Naive B cell (primary cell): Measurements from ENCODE around the gene FMO1. TPM values are rescaled to one million over a fixed set of nuclear protein-coding genes. Genes with fewer than 3 reads are reported as not detected.
A peak's percentile ranks its signal among the peaks of the same experiment; 100 is the strongest.

Source experiments
- ATAC-seq, 2 donors: fragments of 150-1000 bp; cut with Tn5 transposase; 2 replicates each; pipeline ENCODE4 v1.10.0; 2021; ENCODE audit warnings: low read depth in 2 of 2, mild to moderate bottlenecking in 2 of 2, moderate library complexity in 2 of 2
- DNase-seq: peaks from one replicate; pipeline ENCODE4 v3.0.0; 2022
- H3K27ac Mint-ChIP-seq, 6 donors: one replicate each; pipeline ENCODE4 v1.8.0; 2020 to 2022; ENCODE audit warnings: mild to moderate bottlenecking in 6 of 6, mixed read lengths in 6 of 6, moderate library complexity in 5 of 6, inconsistent platforms in 2 of 6
- H3K27me3 Mint-ChIP-seq, 3 donors: one replicate each; pipeline ENCODE4 v1.8.0; 2021 to 2022; ENCODE audit warnings: mixed read lengths in 3 of 3, mild to moderate bottlenecking in 1 of 3
- H3K36me3 Mint-ChIP-seq, 2 donors: one replicate each; pipeline ENCODE4 v1.8.0; 2020 to 2022; ENCODE audit warnings: mixed read lengths in 2 of 2, inconsistent platforms in 1 of 2, mild to moderate bottlenecking in 1 of 2
- H3K4me1 Mint-ChIP-seq, 3 donors: one replicate each; pipeline ENCODE4 v1.8.0; 2020 to 2022; ENCODE audit warnings: mixed read lengths in 3 of 3, inconsistent platforms in 1 of 3, mild to moderate bottlenecking in 1 of 3, moderate library complexity in 1 of 3
- H3K4me3 Mint-ChIP-seq, 8 donors: one replicate each; pipeline ENCODE4 v1.8.0; 2020 to 2022; ENCODE audit warnings: mild to moderate bottlenecking in 8 of 8, mixed read lengths in 8 of 8, moderate library complexity in 8 of 8, inconsistent platforms in 2 of 8
- H3K9me3 Mint-ChIP-seq, 7 donors: one replicate each; pipeline ENCODE4 v1.8.0; 2020 to 2022; ENCODE audit warnings: mixed read lengths in 7 of 7, mild to moderate bottlenecking in 5 of 7, inconsistent platforms in 2 of 7, moderate library complexity in 1 of 7
- polyA plus RNA-seq, 6 donors: library from polyadenylated mRNA; unstranded; fragments of 300-500 nt; fragmentation: Illumina TruSeq; gene quantifications; one replicate each; pipeline ENCODE4 v1.2.3, GENCODE V29; 2021; ENCODE audit warnings: low read depth in 6 of 6

Gene FMO1, protein sequence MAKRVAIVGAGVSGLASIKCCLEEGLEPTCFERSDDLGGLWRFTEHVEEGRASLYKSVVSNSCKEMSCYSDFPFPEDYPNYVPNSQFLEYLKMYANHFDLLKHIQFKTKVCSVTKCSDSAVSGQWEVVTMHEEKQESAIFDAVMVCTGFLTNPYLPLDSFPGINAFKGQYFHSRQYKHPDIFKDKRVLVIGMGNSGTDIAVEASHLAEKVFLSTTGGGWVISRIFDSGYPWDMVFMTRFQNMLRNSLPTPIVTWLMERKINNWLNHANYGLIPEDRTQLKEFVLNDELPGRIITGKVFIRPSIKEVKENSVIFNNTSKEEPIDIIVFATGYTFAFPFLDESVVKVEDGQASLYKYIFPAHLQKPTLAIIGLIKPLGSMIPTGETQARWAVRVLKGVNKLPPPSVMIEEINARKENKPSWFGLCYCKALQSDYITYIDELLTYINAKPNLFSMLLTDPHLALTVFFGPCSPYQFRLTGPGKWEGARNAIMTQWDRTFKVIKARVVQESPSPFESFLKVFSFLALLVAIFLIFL
- 1 to 10 TPM in 5 of 6 donors, under 1 TPM in 1; 0.84 to 5.6 (median 1.7) TPM for polyA plus RNA-seq

DNA sequence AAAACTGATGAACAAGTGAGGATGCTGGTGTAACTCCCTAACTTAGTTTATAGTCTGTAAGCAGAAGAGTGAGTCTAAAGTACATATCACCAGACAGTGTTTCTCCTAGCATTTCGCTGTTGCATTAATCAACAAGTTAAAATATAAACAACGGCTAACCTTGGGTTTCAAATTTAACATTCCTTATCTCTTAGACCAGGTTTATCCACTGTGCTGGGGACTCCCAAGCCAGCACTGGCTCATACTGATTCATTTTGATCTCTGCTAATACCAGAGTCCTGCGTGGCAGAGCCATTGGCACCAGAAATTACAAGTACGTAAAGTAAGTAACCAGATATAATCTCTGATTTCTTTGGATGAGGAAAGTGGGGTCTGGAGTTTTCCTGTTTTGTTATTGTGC, at the start of gene FMO1:
Gene FMO1, plus strand, starts transcription at position 193 of the 400 bp plus-strand sequence. CDS start 9,594 bp downstream, outside the sequence.
- peak within 1 kb of the TSS in 1 of 6 donors; percentile 48 for H3K27ac Mint-ChIP-seq
- no peaks in the 10 kb centered on the region for H3K36me3 Mint-ChIP-seq
- ATAC-seq (no peak), DNase-seq (no peak)
- H3K4me1 Mint-ChIP-seq: peaks cover 5 to 18% (median 12%) of the 10 kb centered on the region in 3 donors
- peaks cover 0 to 9% (median 8%) of the 10 kb centered on the region in 3 donors for H3K27me3 Mint-ChIP-seq
- peak within 1 kb of the TSS in 1 of 8 donors; percentile 28 for H3K4me3 Mint-ChIP-seq
- no peaks in the 10 kb centered on the region for H3K9me3 Mint-ChIP-seq

DNA sequence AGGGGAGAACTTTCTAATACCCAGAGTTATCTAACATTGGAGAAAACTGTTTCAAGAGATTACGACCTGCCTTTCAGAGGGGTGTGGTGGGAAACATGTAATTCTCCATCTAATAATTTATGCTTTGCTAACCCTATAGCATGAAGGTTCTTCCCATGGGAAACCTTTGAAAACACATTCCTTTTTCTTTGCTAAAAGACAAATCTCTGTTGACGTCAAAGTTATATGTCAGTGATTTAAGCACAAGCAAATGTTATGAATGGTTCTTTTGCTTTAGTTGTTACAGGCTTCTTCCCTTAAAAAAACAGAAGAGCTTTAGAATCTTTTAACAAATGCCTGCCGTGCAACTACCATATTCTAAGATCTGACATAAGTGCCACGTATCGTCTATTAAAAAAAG, 44.0 kb upstream of the FMO1 start:
- no peak for DNase-seq
- Mint-ChIP-seq H3K9me3 (peaks cover 0 to 1% (median 0%) of the 10 kb centered on the region in 7 donors), H3K4me1 (no peaks in the 10 kb centered on the region), H3K36me3 (no peaks in the 10 kb centered on the region), H3K27ac (no peak overlapping the region), H3K27me3 (peaks cover 11 to 27% (median 15%) of the 10 kb centered on the region in 3 donors), H3K4me3 (no peak overlapping the region)
- no peak for ATAC-seq

DNA sequence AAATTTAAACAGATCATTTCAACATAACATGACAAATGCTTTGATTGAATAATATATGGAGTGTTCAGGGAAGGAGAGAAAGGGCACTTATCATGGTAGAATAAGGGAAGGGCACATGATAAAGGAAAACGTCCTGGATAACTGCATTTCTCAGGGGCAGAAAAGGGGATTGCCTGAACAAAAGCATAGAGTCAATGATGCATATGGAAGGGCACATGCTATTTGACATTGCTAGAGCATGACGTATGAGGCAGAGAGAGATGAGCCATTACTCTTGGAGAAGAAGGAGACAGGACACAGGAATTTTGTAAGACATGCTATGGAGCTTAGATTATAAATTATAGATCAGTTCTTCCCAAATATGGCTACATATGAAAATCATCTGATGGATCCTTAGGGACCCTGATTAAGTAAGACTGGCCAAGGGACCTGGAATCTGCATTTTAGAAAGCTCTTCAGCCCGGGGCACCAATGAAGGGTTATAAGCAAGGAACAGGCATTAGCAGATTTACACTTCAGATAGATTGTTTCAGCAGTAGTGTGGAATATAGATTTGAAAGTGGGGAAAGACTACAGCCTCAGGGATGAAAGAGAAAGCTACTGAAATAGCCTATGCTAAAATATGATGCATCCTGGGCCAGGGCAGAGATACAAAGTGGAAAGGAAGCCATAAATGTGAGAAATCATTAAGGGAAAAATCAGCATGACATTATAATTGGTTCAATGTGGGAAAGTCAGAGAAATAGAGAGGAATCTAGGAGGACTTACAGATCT, 41.9 kb upstream of the FMO1 start:
- DNase-seq (no peak), ATAC-seq (no peak)
- H3K9me3 Mint-ChIP-seq: peaks cover 0 to 1% (median 0%) of the 10 kb centered on the region in 7 donors
- no peak overlapping the region for H3K4me3 Mint-ChIP-seq
- H3K36me3 Mint-ChIP-seq: no peaks in the 10 kb centered on the region
- peaks cover 11 to 27% (median 15%) of the 10 kb centered on the region in 3 donors for H3K27me3 Mint-ChIP-seq
- H3K27ac Mint-ChIP-seq: no peak overlapping the region
- H3K4me1 Mint-ChIP-seq: no peaks in the 10 kb centered on the region

DNA sequence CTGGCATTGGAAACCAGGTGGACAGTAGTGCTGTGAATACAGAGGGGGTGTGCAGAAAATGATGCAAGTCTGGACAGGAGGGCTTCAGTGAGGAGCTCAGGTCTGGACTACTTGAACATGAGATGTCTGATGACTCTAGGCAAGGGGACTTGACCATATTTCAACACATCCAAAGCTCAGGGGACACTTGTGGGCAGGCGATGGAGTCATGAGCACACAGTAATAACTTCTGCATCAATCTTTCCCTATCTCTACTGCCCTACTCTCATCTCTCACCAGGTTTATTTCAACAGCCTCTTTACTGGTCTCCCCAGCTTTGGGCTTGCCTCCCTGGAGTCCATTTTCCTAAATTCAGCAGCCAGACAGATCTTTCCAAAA, 41.3 kb upstream of the FMO1 start:
- Mint-ChIP-seq H3K4me1 (no peaks in the 10 kb centered on the region), H3K4me3 (peak overlapping the region in 1 of 8 donors; percentile 35), H3K27ac (no peak overlapping the region), H3K27me3 (peaks cover 11 to 27% (median 12%) of the 10 kb centered on the region in 3 donors), H3K36me3 (no peaks in the 10 kb centered on the region), H3K9me3 (peaks cover 0 to 1% (median 0%) of the 10 kb centered on the region in 7 donors)
- DNase-seq: no peak
- no peak for ATAC-seq

DNA sequence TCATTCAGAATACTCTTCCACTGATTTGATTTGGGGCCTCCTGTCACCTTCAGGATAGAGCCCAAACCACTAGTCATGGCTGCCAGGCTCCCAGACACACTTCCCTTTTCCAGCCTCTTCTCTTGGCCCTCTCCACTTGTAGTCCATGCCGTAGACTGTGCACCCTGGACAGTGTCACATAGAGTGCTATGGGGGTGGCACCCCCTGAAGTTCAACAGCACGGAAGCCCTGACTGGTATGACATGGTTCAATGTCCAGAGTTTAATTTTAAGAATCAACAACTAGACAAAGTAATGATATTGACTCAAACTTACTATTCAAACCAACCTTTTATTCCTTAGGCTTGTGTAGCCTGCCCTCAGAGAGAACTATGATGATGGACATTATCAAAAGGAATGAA, 40.9 kb upstream of the FMO1 start:
- no peak overlapping the region for H3K27ac Mint-ChIP-seq
- no peak for ATAC-seq

DNA sequence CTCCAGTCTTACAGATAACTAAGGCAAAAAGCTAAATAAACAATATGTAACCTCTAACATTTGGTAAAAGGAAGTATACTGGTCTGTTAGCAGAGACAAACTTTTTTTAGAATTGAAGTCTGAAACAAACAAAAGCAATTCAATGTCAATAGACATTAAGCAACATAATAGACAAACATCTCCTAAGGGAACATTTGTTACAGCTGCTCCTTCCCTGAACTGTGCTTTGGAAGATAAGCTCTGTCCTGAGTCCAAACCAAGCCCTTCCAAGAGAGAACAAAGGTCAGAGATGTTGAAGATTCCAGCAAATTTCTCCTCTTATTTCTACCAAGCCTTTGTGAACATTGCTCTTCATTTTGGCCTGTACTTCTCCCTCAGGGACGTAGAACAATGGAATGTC, 37.9 kb upstream of the FMO1 start:
- no peak overlapping the region for H3K4me3 Mint-ChIP-seq
- H3K27me3 Mint-ChIP-seq: peaks cover 4 to 18% (median 11%) of the 10 kb centered on the region in 3 donors
- ATAC-seq (no peak), DNase-seq (no peak)
- H3K9me3 Mint-ChIP-seq: peaks cover 0 to 1% (median 0%) of the 10 kb centered on the region in 7 donors
- no peaks in the 10 kb centered on the region for H3K36me3 Mint-ChIP-seq
- peaks cover 0 to 8% (median 6%) of the 10 kb centered on the region in 3 donors for H3K4me1 Mint-ChIP-seq
- H3K27ac Mint-ChIP-seq: no peak overlapping the region

More for the DNA sequence above, 40.9 kb upstream of the FMO1 start:
- Mint-ChIP-seq H3K36me3 (no peaks in the 10 kb centered on the region), H3K4me1 (no peaks in the 10 kb centered on the region), H3K9me3 (peaks cover 0 to 1% (median 0%) of the 10 kb centered on the region in 7 donors), H3K4me3 (no peak overlapping the region), H3K27me3 (peaks cover 11 to 27% (median 11%) of the 10 kb centered on the region in 3 donors)
- DNase-seq: no peak

DNA sequence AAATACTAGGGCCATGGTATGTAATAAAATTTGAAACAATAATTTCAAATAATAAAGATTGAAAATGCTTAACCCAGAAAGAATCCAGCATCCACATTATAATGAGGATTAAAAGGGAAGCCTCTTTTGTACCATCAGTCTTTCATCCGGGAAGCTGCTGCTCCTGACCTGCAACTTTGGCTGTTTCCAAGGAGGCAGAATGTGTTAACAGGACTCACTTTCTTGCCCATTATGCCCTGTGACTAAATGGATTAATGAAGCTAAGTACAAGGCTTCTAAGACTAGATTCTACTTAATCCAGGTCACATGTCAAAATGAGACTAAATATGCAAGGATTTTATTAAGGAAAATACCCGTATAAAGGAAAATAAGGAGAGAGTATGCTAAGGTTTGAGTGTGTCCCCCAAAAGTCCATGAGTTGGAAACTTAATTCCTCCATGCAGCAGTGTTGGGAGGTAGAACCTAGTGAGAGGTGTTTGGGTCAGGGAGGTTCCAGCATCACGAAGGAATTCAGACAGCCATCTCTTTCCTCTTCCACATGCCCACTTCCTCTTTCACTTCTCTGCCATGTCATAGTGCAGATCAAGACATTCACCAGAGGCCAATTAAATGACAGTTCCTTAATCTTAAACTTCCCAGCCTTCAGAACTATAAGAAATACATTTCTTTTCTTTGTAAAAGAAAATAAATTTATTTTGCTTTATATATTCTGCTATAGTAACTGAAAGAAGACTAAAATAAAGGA, 35.5 kb upstream of the FMO1 start:
- H3K27me3 Mint-ChIP-seq: no peaks in the 10 kb centered on the region
- peaks cover 0 to 8% (median 6%) of the 10 kb centered on the region in 3 donors for H3K4me1 Mint-ChIP-seq
- H3K36me3 Mint-ChIP-seq: no peaks in the 10 kb centered on the region
- H3K4me3 Mint-ChIP-seq: no peak overlapping the region
- peak overlapping the region in 1 of 6 donors; percentile 38 for H3K27ac Mint-ChIP-seq
- no peaks in the 10 kb centered on the region for H3K9me3 Mint-ChIP-seq
- ATAC-seq (peak; percentile 55 to 80), DNase-seq (peak; percentile 1)

DNA sequence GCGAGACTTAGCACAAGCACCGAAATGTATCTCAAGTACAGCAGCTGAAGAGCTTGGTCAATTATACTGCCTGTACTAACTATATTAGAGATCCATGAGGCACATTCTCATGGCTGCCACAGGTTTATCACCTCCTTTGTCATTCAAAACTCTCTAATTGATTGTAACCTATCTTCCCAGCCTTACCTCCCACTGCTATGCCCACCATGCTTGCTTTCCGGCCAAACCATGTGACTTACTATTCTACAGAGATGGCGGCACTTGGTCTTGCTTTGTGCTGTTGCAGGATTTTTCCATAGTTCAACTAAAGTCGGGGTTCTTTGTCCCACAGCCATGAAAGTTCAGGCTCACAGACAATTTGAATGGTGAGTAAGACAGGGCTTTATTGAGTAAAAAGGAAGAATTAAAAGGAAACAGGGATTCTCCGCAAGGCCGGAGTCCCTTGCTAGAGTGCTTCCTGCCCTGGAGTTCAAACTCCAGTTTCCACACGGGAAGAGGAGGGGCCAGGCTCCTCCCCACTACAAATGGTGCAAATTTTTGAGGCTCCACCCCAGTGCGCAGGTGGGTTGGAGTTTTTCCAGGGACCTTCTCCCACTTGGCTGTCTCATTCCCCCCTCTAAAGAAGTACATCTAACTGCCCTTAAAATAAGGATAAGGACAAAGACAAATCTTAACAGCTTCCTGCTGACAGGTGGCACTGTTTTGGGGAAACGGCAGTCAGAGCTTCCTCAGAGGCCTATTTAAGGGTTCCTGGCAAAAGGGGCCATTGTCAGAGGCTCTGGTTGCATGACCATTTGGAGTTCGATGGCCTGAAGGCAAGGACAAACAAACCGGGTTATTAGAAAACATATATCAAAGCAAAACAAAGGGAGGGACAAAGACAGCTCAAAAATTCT, 34.5 kb upstream of the FMO1 start:
- Mint-ChIP-seq H3K4me3 (no peak overlapping the region), H3K36me3 (no peaks in the 10 kb centered on the region), H3K27me3 (peaks cover 0 to 2% (median 0%) of the 10 kb centered on the region in 3 donors), H3K4me1 (peaks cover 0 to 8% (median 6%) of the 10 kb centered on the region in 3 donors), H3K9me3 (peaks cover 0 to 3% (median 0%) of the 10 kb centered on the region in 7 donors), H3K27ac (no peak overlapping the region)
- DNase-seq (no peak), ATAC-seq (no peak)

DNA sequence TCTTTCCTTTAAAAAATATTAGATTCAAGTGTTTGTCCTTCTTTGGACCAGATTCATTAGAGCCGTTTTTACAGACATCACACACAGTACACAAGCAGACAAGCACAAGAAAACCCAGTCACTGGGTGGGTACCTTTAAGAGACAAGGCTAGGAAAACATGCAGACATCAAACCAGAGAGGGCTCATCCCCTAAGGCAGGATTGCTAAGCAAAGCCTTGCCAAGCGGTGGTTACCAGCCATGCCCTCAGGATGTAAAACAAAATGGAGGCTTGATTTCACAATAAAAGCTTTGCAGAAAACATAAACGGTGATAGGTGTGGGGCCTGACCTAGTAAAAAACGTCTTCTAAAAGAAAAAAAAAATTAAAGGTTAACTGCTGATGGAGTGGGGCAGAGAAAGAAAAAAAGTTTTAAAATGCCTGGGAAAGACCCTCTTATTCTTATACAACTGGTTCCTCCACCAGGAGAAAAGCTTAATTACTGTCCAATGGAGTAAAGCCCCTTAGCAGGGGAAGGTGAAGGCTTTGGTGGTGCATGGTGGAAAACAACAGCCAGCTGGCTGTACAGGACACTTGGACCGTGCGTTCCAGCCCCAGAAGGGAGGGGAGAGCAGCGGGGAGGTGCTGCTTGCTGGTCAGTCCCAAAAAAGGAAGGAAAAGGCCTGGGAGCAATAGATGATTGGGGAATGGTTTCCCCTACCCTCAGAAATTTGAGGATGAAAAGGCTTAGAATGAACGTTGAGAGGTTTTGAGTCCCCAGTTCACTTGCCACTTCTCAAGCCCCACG, 30.4 kb upstream of the FMO1 start:
- Mint-ChIP-seq H3K36me3 (no peaks in the 10 kb centered on the region), H3K4me1 (peaks cover 0 to 5% (median 4%) of the 10 kb centered on the region in 3 donors), H3K4me3 (no peak overlapping the region), H3K9me3 (peaks cover 0 to 3% (median 0%) of the 10 kb centered on the region in 7 donors), H3K27ac (no peak overlapping the region), H3K27me3 (peaks cover 0 to 4% (median 0%) of the 10 kb centered on the region in 3 donors)
- DNase-seq (no peak), ATAC-seq (no peak)

DNA sequence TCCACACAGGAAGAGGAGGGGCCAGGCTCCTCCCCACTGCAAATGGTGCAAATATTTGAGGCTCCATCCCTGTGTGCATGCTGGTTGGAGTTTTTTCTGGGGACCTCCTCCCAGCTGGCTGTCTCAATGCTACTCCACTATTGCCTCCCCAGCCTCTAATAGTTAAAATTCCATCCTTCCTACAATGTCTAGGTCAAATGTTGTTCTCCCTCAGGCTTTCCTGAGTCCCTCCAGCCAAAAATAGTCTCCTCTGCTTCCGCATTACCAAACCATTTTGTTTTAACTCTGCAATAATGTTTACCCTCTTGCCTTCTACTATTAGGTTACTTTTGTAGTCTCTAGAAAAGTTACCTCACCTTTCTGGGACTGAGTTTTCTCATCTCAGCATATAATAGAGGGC, 29.6 kb upstream of the FMO1 start:
- DNase-seq (no peak), ATAC-seq (no peak)
- peak overlapping the region in 1 of 6 donors; percentile 42 for H3K27ac Mint-ChIP-seq
- H3K4me3 Mint-ChIP-seq: no peak overlapping the region
- no peaks in the 10 kb centered on the region for H3K36me3 Mint-ChIP-seq
- peaks cover 0 to 3% (median 0%) of the 10 kb centered on the region in 7 donors for H3K9me3 Mint-ChIP-seq
- H3K27me3 Mint-ChIP-seq: peaks cover 0 to 4% (median 0%) of the 10 kb centered on the region in 3 donors
- H3K4me1 Mint-ChIP-seq: no peaks in the 10 kb centered on the region

DNA sequence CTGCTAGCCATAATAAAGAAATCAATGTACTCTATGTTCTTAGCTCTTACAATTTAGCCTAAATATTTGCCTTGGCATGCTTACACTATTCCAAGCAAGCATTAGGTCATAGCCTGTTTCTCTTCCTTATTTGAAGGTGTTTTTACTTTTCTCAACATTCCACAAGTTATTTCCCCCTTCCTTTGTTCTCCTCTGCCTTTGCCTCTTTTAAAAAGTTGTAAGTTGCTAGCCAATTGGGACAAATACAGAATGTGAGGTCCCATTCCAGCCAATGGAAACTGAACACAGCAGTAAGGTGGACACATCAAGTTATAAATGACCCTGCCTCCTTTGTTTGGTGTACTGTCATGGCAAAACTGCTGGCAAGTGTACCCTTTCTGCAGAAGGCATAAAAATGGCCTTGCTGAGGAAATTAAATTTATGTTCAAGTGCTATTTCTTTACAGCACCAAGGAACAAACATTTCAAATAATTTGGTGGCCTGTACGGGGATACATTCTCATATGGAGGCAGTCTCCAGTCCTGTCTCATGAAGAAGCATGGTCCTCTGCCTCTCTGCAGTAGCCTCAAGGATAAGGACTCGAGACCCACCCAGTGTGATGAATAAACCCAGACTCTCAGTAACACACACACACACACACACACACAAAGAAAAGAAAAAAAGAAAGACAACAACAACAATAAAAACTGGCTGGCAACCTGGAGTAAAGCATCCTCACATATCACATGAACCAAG, 28.8 kb upstream of the FMO1 start:
- H3K4me1 Mint-ChIP-seq: no peaks in the 10 kb centered on the region
- DNase-seq (no peak), ATAC-seq (no peak)
- H3K9me3 Mint-ChIP-seq: peaks cover 0 to 3% (median 0%) of the 10 kb centered on the region in 7 donors
- H3K27me3 Mint-ChIP-seq: peaks cover 0 to 4% (median 0%) of the 10 kb centered on the region in 3 donors
- no peaks in the 10 kb centered on the region for H3K36me3 Mint-ChIP-seq
- no peak overlapping the region for H3K4me3 Mint-ChIP-seq
- H3K27ac Mint-ChIP-seq: peak overlapping the region in 2 of 6 donors; percentile 33 to 88
